GM12875 (cell line): Measurements from ENCODE around the gene ADCY1.

Experiments
- H3K4me3 ChIP-seq: one replicate; pipeline ENCODE4 v1.5.1; 2011; ENCODE audit warnings: low read depth, low read length, control low read depth
- CTCF ChIP-seq: IDR thresholded peaks from 2 replicates; pipeline ENCODE4 v1.5.1; 2011; ENCODE audit warnings: low read depth, mild to moderate bottlenecking, control low read depth, inconsistent platforms, low read length, moderate library complexity, borderline replicate concordance; ENCODE audit not compliant: insufficient read depth

ADCY1 gene

GRCh38 chr7:45601094-45601493, 26.9 kb downstream of the ADCY1 start:
- H3K4me3 ChIP-seq = no peak overlapping the region
- no peak for TF ChIP-seq CTCF

GRCh38 chr7:45601816-45602540, 27.8 kb downstream of the ADCY1 start:
- no peak for TF ChIP-seq CTCF
- H3K4me3 ChIP-seq = no peak overlapping the region

GRCh38 chr7:45606050-45606449, 31.9 kb downstream of the ADCY1 start:
- no peak for TF ChIP-seq CTCF
- H3K4me3 ChIP-seq = no peak overlapping the region

GRCh38 chr7:45606931-45607330, 32.8 kb downstream of the ADCY1 start:
- H3K4me3 ChIP-seq = no peak overlapping the region
- no peak for TF ChIP-seq CTCF

- TF ChIP-seq CTCF = no peak
- H3K4me3 ChIP-seq = no peak overlapping the region
These were observed 35.0 kb downstream of the ADCY1 start for GRCh38 chr7:45609180-45609579.

- H3K4me3 ChIP-seq = no peak overlapping the region
- no peak for TF ChIP-seq CTCF
These were observed 35.9 kb downstream of the ADCY1 start for GRCh38 chr7:45610019-45610418.

GRCh38 chr7:45610660-45611299, 36.6 kb downstream of the ADCY1 start:
- no peak for TF ChIP-seq CTCF
- H3K4me3 ChIP-seq = no peak overlapping the region
